Measurements from ENCODE around the gene VEZT.

Gene VEZT

GRCh38 chr12:95200128-95200894, 17.3 kb upstream of the VEZT start:
- DNase-seq: no peak

DNA sequence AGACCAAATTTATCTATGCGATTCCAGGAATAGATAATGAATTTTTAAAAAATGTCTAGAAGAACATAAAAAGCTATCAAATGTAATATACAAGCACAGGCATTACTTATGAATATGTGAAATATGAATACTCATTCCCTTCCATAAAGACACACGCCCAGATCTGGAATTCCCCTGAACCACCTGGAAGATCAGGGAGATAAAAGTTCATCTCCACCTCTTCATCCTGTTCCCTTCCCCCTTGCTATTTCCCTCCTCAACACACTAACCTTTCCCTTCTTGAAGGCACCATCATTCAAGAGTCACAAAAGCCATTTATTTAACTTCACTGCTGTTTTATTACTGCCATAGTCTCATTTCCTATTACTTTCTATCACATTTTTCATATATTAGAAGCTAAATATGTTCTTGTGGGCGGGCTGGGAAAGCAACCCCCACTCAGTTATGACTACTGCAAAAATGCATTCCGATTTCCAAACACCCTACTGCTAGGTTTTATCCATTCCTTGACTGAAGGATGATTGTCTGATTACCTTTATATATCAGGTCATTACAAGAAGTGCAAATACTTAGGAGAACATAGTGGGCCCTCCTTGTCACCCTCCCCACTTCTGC, 16.4 kb upstream of the VEZT start:
- no peak for DNase-seq

GRCh38 chr12:95202691-95203486, 14.7 kb upstream of the VEZT start:
- no peak for DNase-seq

GRCh38 chr12:95203487-95204030, 14.0 kb upstream of the VEZT start:
- no peak for DNase-seq

GRCh38 chr12:95204141-95204866, 13.3 kb upstream of the VEZT start:
- DNase-seq: no peak

DNA sequence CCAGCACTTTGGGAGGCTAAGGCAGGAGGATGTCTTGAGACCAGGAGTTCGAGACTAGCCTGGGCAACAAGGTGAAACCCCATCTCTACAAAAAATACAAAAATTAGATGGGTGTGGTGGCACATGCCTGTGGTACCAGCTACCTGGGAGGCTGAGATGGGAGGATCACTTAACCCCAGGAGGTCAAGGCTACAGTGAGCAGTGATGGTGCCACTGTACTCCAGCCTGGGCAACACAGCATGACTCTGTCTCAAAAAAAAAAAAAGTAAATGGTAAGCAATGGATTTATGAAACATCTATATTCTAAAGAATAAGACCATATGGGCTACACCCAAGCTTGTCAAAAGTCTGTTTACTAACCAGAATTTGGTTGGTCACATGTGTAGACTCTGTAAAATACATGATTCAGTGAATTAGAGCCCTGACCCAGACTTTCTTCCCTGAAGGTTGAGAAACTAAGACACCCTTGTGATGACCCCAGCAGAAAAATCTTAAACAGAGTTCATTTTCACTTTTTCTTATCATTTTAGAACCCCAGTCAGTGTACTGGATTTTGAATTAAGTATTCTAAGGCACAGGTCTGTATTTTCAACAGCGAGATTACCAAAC, 12.5 kb upstream of the VEZT start:
- DNase-seq: no peak

DNA sequence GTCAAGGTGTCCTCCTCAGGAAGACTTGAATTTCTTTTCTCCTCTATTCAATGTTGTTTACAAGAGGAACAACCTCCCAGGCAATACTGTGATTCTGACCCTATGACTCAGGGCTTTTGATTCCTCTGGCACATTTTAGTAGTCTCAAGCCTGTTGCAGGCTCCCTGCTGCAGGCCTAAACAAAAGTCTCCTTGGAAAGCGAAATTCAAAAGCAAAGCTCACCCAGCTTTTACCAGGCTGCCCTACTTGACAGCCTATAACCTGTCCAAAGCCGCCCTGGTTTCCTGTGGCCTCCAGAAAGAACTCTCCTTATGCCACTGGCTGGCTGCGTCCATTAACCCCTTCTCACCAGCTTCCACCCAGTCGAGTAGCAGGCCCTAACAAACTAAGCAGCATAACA, 11.9 kb upstream of the VEZT start:
- no peak for DNase-seq

DNA sequence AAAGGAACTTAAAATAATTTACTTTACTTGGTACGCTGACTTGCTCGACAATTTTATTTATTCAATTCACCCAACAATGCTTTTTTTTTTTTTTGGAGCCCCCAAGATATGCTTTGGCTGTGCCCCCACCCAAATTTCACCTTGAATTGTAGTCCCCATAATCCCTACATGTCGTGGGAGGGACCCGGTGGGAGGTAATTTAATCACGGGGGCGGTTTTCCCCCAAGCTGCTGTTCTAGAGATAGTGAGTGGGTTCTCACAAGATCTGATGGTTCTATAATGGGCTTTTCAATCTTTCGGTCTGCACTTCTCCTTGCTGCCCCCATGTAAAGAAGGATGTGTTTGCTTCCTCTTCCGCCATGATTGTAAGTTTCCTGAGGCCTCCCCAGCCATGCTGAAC, 10.7 kb upstream of the VEZT start:
- DNase-seq: no peak

DNA sequence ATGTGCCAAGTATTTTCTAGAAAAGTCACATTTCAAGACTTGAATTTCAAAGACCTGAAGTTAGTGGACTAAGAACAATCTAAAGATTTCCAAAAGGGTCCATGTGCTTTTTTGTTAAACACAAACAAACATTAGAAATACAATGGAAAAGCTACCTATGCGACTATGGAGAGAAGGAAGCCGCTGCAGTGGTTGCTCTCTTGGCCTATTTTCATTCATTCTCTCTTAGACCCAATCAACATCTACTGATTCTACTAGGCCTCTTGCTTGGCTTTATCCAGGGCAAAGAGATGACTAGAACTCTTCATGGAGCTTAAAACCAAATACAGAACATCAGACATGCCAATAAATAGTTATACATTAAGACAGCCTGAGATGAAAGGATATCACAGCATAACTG, 10.2 kb upstream of the VEZT start:
- no peak for DNase-seq

DNA sequence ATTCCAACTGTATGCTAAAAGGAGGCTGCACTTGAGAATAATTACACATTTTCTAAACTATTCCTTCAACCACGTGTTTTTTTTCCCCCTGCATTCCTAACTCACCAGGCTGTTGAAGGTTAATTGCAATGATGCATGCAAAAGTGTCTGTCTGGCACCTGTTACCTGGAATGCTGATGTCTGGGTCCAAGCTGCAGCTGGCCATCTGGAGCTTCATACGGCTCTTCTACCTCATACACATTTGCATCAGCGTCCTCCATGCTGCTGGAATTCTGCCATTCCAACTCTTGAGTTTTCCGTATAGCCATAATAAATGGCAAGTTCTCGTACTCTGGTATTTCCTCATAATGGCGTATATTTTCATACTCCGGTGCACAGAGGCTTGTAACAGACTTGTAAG, 8.9 kb upstream of the VEZT start:
- no peak for DNase-seq

- DNase-seq: no peak
Observed at GRCh38 chr12:95212586-95212985, 5.0 kb upstream of the VEZT start.

DNA sequence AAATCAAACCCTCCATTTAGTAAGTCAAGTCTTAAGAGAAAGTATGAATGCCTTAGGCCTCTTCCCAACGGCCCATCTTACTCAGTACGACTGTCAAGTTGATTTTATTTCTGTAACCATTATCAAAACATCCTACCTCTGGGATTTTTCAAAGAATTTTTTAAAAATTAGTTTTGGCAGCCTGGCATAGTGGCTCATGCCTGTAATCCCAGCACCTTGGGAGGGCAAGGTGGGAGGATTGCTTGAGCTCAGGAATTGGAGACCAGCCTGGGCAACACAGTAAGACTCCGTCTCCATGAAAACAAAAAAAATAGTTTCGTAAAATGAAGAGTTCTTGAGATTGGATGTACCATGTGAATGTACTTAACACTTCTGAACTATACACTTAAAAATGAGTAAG, 4.5 kb upstream of the VEZT start:
- DNase-seq: no peak

GRCh38 chr12:95213928-95214327, 3.7 kb upstream of the VEZT start:
- DNase-seq: no peak

DNA sequence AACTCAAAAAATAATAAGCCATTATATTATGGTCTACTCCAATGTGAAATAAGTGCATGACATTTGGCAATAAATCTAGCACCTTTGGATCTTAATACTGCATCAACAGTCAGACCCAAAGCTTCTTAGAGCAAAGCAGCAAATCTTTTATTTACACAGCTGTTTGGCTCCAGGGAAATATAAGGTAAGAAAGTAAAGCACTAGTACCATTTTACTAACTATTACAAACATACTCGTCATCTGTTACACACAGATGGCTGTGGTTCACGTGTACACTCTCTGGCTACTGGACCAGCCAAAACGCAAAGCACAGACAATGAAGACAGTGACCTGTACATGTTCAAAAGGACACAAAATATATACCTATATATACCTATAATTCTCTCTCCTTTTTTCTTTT, 3.1 kb upstream of the VEZT start:
- no peak for DNase-seq

GRCh38 chr12:95215949-95216348, 1.7 kb upstream of the VEZT start:
- no peak for DNase-seq

- DNase-seq: peak; percentile 23
Observed at GRCh38 chr12:95216711-95217376, 763 bp upstream of the VEZT start.

DNA sequence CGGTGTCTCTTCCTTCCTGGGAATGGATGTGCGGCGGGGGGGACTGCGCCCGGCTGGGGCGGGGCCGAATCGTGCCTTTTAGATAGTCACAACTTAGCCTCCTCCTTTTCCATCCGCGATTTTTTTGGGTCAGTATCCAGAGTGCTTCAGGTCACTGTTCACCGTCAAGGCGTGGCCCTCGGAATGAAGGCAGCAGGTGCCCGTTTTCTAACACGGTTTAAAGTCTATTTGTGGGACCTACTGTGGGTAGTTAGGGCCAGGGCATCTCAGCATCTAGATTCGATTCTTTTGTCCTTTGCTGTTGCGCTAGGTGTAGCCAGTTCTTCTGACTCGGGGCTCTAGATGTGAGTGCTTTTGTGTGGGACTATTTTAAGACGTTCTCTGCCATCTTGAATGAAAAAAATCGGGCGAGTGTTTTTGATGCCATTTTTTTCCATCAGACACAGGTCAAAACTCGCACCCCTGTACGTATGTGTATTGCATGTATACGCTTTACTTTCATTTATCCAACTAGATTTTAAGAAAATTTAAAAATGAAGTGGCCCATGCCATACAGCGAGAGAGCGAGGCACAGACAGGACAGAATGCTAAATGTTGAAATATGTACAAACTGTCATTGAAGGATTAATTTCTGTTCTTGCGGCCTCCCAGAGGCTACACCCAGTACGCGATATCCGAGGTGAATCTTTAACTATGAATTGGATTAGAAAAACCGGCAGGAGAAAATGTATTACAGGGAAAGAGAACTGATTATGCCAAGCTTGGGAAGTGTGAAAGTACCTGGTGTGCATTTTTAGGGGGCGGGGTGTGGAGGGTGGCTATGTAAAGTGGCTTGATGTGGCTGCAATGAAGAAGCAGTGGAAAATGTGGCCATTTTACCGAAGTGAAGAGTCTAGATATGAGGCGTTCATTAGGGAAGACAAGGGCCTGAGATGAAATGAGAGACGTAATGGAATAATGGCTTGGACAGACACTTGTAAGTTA, 835 bp downstream of the VEZT start:
- peak; percentile 57 for DNase-seq

- DNase-seq: no peak
Observed at GRCh38 chr12:95220190-95220589, 2.6 kb downstream of the VEZT start.

GRCh38 chr12:95220726-95221125, 3.1 kb downstream of the VEZT start:
- DNase-seq: no peak
